HCT116 (cell line): ENCODE results near the gene APBA3. TPM values are rescaled to one million over a fixed set of nuclear protein-coding genes. Genes with fewer than 3 reads are reported as not detected.

Experiments
- ATAC-seq: fragments of 200-7000 bp; cut with Tn5 transposase; 2 replicates; pipeline ENCODE4 v1.9.1; 2020; ENCODE audit warnings: mild to moderate bottlenecking, moderate library complexity
- BruUV-seq: library from RNA; stranded (reverse); fragments of 400-500 nt; replicated peaks from 2 replicates; lab custom pipeline; 2021; lab: Mats Ljungman, UMichigan
- CTCF ChIA-PET: fragments of 300-600 bp; sonication (Branson Sonifier 250); formaldehyde crosslinking; loops from one replicate; lab custom pipeline; 2021; ENCODE audit warnings: antibody characterized with exemption; lab: Charles Lee
- POLR2A ChIA-PET: fragments of 300-600, 350-600 bp; sonication (Branson Sonifier 250); formaldehyde crosslinking; loops from one replicate; lab custom pipeline; 2021; ENCODE audit warnings: antibody characterized with exemption; lab: Charles Lee
- RAD21 ChIA-PET, 2 experiments: fragments of 300-600 bp; sonication (Branson Sonifier 250); formaldehyde crosslinking; loops; one replicate each; lab custom pipeline; 2023; ENCODE audit warnings: low total read pairs in 2 of 2; ENCODE audit not compliant: uncharacterized antibody in 2 of 2, unreplicated experiment in 2 of 2, low non-redundant PET in 1 of 2; lab: Charles Lee
- DNase-seq: peaks from one replicate; pipeline ENCODE4 v3.0.0-alpha.2; 2010; ENCODE audit warnings: low read depth, low spot score
- H2AFZ ChIP-seq: fragments of 200-600 bp; shearing (Covaris generic), sonication (generic); 2 replicates; pipeline ENCODE4 v1.6.1; 2017; ENCODE audit warnings: low read depth, mixed run types, mixed read lengths, antibody characterized with exemption, low read length; ENCODE audit not compliant: poor library complexity, severe bottlenecking
- H3K27ac ChIP-seq: 2 replicates; pipeline ENCODE4 v1.5.1; 2012; ENCODE audit warnings: low read depth, low read length
- H3K27me3 ChIP-seq: fragments of 200-600 bp; sonication (generic); 2 replicates; pipeline ENCODE4 v1.6.1; 2016; ENCODE audit warnings: mixed run types, low read length, mixed read lengths; ENCODE audit not compliant: insufficient read depth
- H3K36me3 ChIP-seq, 2 experiments: fragments of 200-500 bp in 1 of 2; fragments of 200-600 bp in 1 of 2; sonication (Bioruptor generic) in 1 of 2; sonication (generic) in 1 of 2; 2 replicates each; pipeline versions ENCODE4 v1.5.1 to v1.6.1; 2014 to 2016; ENCODE audit warnings: low read length in 2 of 2, inconsistent platforms in 1 of 2, mixed read lengths in 1 of 2, mixed run types in 1 of 2; ENCODE audit not compliant: insufficient read depth in 2 of 2, control insufficient read depth in 1 of 2
- H3K4me1 ChIP-seq, 2 experiments: fragments of 200-600 bp in 1 of 2; sonication (generic) in 1 of 2; 2 replicates each; pipeline versions ENCODE4 v1.5.1 to v1.6.1; 2012 to 2017; ENCODE audit warnings: low read length in 2 of 2, inconsistent platforms in 1 of 2, mild to moderate bottlenecking in 1 of 2, mixed read lengths in 1 of 2, mixed run types in 1 of 2, moderate library complexity in 1 of 2; ENCODE audit not compliant: insufficient read depth in 2 of 2, control insufficient read depth in 1 of 2
- H3K4me2 ChIP-seq: fragments of 200-600 bp; sonication (generic); 2 replicates; pipeline ENCODE4 v1.6.1; 2017; ENCODE audit warnings: mixed run types, low read length, mixed read lengths
- H3K4me3 ChIP-seq, 2 experiments: fragments of 200-600 bp in 1 of 2; sonication (generic) in 1 of 2; replicated peaks in 1 of 2; 2 replicates each; pipeline ENCODE4 v1.5.1; 2011 to 2016; ENCODE audit warnings: low read length in 2 of 2, control low read depth in 1 of 2, low read depth in 1 of 2, mild to moderate bottlenecking in 1 of 2, mixed read lengths in 1 of 2, mixed run types in 1 of 2
- H3K79me2 ChIP-seq: fragments of 200-600 bp; sonication (generic); 2 replicates; pipeline ENCODE4 v1.6.1; 2017; ENCODE audit warnings: mild to moderate bottlenecking, mixed run types, low read length, moderate library complexity, mixed read lengths; ENCODE audit not compliant: insufficient read depth
- H3K9ac ChIP-seq: fragments of 200-600 bp; sonication (generic); 2 replicates; pipeline ENCODE4 v1.6.1; 2016; ENCODE audit warnings: low read length, mixed read lengths
- H3K9me2 ChIP-seq: fragments of 200-600 bp; sonication (generic), shearing (Covaris generic); 2 replicates; pipeline ENCODE4 v1.6.1; 2017; ENCODE audit warnings: mixed run types, mild to moderate bottlenecking, moderate library complexity; ENCODE audit not compliant: insufficient read depth
- H3K9me3 ChIP-seq, 2 experiments: fragments of 200-500 bp in 1 of 2; fragments of 200-600 bp in 1 of 2; sonication (Bioruptor generic) in 1 of 2; sonication (generic) in 1 of 2; 2 replicates each; pipeline ENCODE4 v1.6.1; 2014 to 2017; ENCODE audit warnings: low read length in 2 of 2, mixed read lengths in 2 of 2, inconsistent platforms in 1 of 2, low read depth in 1 of 2, mild to moderate bottlenecking in 1 of 2, mixed run types in 1 of 2, moderate library complexity in 1 of 2; ENCODE audit not compliant: control insufficient read depth in 1 of 2, insufficient read depth in 1 of 2
- H4K20me1 ChIP-seq: fragments of 200-600 bp; sonication (generic), shearing (Covaris generic); 2 replicates; pipeline ENCODE4 v1.6.1; 2017; ENCODE audit warnings: mixed run types, mild to moderate bottlenecking, moderate library complexity; ENCODE audit not compliant: insufficient read depth
- CBX3 ChIP-seq: IDR thresholded peaks from 2 replicates; pipeline ENCODE4 v1.6.1; 2012; ENCODE audit warnings: low read depth
- CEBPB ChIP-seq: IDR thresholded peaks from 2 replicates; pipeline ENCODE4 v1.6.1; 2012; ENCODE audit warnings: low read depth
- EGR1 ChIP-seq: IDR thresholded peaks from 2 replicates; pipeline ENCODE4 v1.6.1; 2012; ENCODE audit warnings: low read depth
- ELF1 ChIP-seq: IDR thresholded peaks from 2 replicates; pipeline ENCODE4 v1.6.1; 2012; ENCODE audit warnings: low read depth, borderline replicate concordance
- EZH2 ChIP-seq: fragments of 200-600 bp; sonication (generic); IDR thresholded peaks from 2 replicates; pipeline ENCODE4 v1.6.1; 2017; ENCODE audit warnings: antibody characterized with exemption, mixed run types
- EZH2phosphoT487 ChIP-seq: fragments of 200-600 bp; IDR thresholded peaks from 2 replicates; pipeline ENCODE4 v1.6.1; 2018; ENCODE audit warnings: antibody characterized with exemption, borderline replicate concordance
- FOSL1 ChIP-seq: IDR thresholded peaks from 2 replicates; pipeline ENCODE4 v1.6.1; 2012; ENCODE audit warnings: low read depth
- JUND ChIP-seq: IDR thresholded peaks from 2 replicates; pipeline ENCODE4 v1.6.1; 2012
- POLR2A ChIP-seq: IDR thresholded peaks from 2 replicates; pipeline ENCODE4 v1.7.0; 2011; ENCODE audit warnings: borderline replicate concordance; ENCODE audit not compliant: insufficient read depth, insufficient read length; ENCODE audit errors: extremely low read depth
- POLR2AphosphoS5 ChIP-seq: IDR thresholded peaks from 2 replicates; pipeline ENCODE4 v1.6.1; 2011; ENCODE audit warnings: mild to moderate bottlenecking, low read depth, low read length, moderate library complexity
- RAD21 ChIP-seq: IDR thresholded peaks from 2 replicates; pipeline ENCODE4 v1.6.1; 2012; ENCODE audit warnings: low read depth, mild to moderate bottlenecking
- SIN3A ChIP-seq: IDR thresholded peaks from 2 replicates; pipeline ENCODE4 v1.6.1; 2012; ENCODE audit warnings: low read depth
- SRF ChIP-seq: IDR thresholded peaks from 2 replicates; pipeline ENCODE4 v1.6.1; 2012; ENCODE audit warnings: low read depth
- TCF7L2 ChIP-seq: IDR thresholded peaks from 2 replicates; pipeline ENCODE4 v1.7.0; 2011; ENCODE audit warnings: borderline replicate concordance, inconsistent platforms; ENCODE audit not compliant: insufficient read depth, insufficient read length; ENCODE audit errors: extremely low read depth
- YY1 ChIP-seq: IDR thresholded peaks from 2 replicates; pipeline ENCODE4 v1.6.1; 2011; ENCODE audit warnings: low read length, low read depth, moderate library complexity, mild to moderate bottlenecking; ENCODE audit not compliant: insufficient replicate concordance; ENCODE audit errors: extremely low read depth
- ZNF274 ChIP-seq: fragments of 200-500 bp; sonication (Bioruptor generic); IDR thresholded peaks from 2 replicates; pipeline ENCODE4 v1.6.1; 2014; ENCODE audit warnings: mild to moderate bottlenecking, low read depth, low read length, inconsistent platforms
- intact Hi-C: fragments of 100-400 bp; cut with micrococcal nuclease; formaldehyde crosslinking; loops from 2 replicates; pipeline ENCODE4 v1.10.0; 2022
- total RNA-seq: library from RNA; stranded (reverse); gene quantifications from one replicate; pipeline ENCODE4 v1.2.1, GENCODE V29; 2021; ENCODE audit not compliant: unreplicated experiment
- TF ChIP-seq, protein P1 (sequence below): IDR thresholded peaks from 2 replicates; pipeline ENCODE4 v1.6.1; 2012
- TF ChIP-seq, protein P2 (sequence below): IDR thresholded peaks from 2 replicates; pipeline ENCODE4 v1.6.1; 2012; ENCODE audit warnings: low read depth

Gene APBA3
- total RNA-seq, 1 experiment from 2014 or later, result 29.5 TPM

DNA sequence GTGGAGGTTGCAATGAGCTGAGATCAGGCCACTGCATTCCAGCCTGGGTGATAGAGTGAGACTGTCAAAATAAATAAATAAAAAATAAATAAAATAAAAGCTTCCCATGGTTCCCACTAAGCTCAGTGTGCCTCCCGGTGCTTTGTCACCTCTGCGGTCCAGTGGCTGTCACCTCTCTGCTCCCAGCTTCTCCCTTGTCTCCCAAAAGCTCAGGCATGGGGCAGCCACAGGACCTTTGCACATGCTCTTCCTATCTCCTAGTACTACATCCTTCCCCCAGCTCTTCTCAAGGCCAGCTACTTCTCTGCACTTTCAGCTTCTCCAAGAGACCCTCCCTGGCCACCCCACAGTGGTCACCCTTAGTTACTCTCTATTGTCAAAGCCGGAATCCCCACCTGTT lies 32.3 kb upstream of the APBA3 start:
- no peak overlapping the region for H2AFZ ChIP-seq
- no peak overlapping the region for H3K4me3 ChIP-seq
- H3K4me2 ChIP-seq, result no peak overlapping the region
- no peak for ATAC-seq
- no TSS peak for BruUV-seq
- H3K9me3 ChIP-seq, result 0 out of 4 replicates have a peak, but pooled peaks cover 0 to 2% of the 10 kb centered on the region in 2 experiments
- no peaks in the 10 kb centered on the region for H3K36me3 ChIP-seq
- TF ChIP-seq, protein P1, sequence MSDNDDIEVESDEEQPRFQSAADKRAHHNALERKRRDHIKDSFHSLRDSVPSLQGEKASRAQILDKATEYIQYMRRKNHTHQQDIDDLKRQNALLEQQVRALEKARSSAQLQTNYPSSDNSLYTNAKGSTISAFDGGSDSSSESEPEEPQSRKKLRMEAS, result no peak
- TF ChIP-seq FOSL1, result no peak
- TF ChIP-seq POLR2AphosphoS5, result no peak
- no peak for TF ChIP-seq YY1
- TF ChIP-seq SIN3A, result no peak
- no peak for TF ChIP-seq RAD21
- TF ChIP-seq, protein P2, sequence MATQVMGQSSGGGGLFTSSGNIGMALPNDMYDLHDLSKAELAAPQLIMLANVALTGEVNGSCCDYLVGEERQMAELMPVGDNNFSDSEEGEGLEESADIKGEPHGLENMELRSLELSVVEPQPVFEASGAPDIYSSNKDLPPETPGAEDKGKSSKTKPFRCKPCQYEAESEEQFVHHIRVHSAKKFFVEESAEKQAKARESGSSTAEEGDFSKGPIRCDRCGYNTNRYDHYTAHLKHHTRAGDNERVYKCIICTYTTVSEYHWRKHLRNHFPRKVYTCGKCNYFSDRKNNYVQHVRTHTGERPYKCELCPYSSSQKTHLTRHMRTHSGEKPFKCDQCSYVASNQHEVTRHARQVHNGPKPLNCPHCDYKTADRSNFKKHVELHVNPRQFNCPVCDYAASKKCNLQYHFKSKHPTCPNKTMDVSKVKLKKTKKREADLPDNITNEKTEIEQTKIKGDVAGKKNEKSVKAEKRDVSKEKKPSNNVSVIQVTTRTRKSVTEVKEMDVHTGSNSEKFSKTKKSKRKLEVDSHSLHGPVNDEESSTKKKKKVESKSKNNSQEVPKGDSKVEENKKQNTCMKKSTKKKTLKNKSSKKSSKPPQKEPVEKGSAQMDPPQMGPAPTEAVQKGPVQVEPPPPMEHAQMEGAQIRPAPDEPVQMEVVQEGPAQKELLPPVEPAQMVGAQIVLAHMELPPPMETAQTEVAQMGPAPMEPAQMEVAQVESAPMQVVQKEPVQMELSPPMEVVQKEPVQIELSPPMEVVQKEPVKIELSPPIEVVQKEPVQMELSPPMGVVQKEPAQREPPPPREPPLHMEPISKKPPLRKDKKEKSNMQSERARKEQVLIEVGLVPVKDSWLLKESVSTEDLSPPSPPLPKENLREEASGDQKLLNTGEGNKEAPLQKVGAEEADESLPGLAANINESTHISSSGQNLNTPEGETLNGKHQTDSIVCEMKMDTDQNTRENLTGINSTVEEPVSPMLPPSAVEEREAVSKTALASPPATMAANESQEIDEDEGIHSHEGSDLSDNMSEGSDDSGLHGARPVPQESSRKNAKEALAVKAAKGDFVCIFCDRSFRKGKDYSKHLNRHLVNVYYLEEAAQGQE, result no peak
- TF ChIP-seq POLR2A, result no peak
- TF ChIP-seq ELF1, result no peak
- TF ChIP-seq CEBPB, result no peak
- no peak for TF ChIP-seq EZH2
- no peak for TF ChIP-seq EGR1
- no peak for TF ChIP-seq EZH2phosphoT487
- no peak for TF ChIP-seq TCF7L2
- no peak for TF ChIP-seq ZNF274
- no peak for TF ChIP-seq CBX3
- TF ChIP-seq SRF, result no peak
- TF ChIP-seq JUND, result no peak
- H4K20me1 ChIP-seq, result no peaks in the 10 kb centered on the region
- intact Hi-C loops, result no loop called here
- POLR2A ChIA-PET, result no interaction called here
- no peak overlapping the region for H3K9ac ChIP-seq
- no peak for DNase-seq
- H3K9me2 ChIP-seq, result no peaks in the 10 kb centered on the region
- no peaks in the 10 kb centered on the region for H3K27me3 ChIP-seq
- no peaks in the 10 kb centered on the region for H3K4me1 ChIP-seq
- no peaks in the 10 kb centered on the region for H3K79me2 ChIP-seq
- H3K27ac ChIP-seq, result no peak overlapping the region
- CTCF ChIA-PET, result no interaction called here
- RAD21 ChIA-PET, result no interaction called here
